Bronchial epithelial cell (primary cell): ENCODE measurements around the gene MEN1. TPM values are rescaled to one million over a fixed set of nuclear protein-coding genes. Genes with fewer than 3 reads are reported as not detected.

Source experiments
- DNase-seq: peaks from one replicate; pipeline ENCODE4 v3.0.0-alpha.2; 2010; ENCODE audit warnings: low read depth
- FAIRE-seq: peaks from 2 replicates; lab custom pipeline; 2011; peaks lifted over from hg19 to GRCh38; lab: Jason Lieb, UNC
- H3K27me3 ChIP-seq: 2 replicates; pipeline ENCODE4 v1.5.1; 2011; ENCODE audit warnings: low read length; ENCODE audit not compliant: control insufficient read depth, insufficient read depth
- H3K36me3 ChIP-seq: 2 replicates; pipeline ENCODE4 v1.5.1; 2011; ENCODE audit warnings: low read length; ENCODE audit not compliant: control insufficient read depth, insufficient read depth
- H3K4me3 ChIP-seq: 2 replicates; pipeline ENCODE4 v1.5.1; 2011; ENCODE audit warnings: mild to moderate bottlenecking, low read depth, low read length, control low read depth
- CTCF ChIP-seq: IDR thresholded peaks from 2 replicates; pipeline ENCODE4 v1.5.1; 2011; ENCODE audit warnings: mild to moderate bottlenecking, moderate library complexity, low read length, control low read depth, inconsistent platforms; ENCODE audit not compliant: insufficient read depth, severe bottlenecking
- total RNA-seq: library from RNA; depleted of rRNA; stranded (reverse); fragments of >200 nt; gene quantifications from 2 replicates; pipeline ENCODE4 v1.2.1, GENCODE V29; 2014

The MEN1 gene
- total RNA-seq, 1 donor from 2014 or later: 5.5 TPM

- H3K36me3 ChIP-seq: peaks cover 13% of the 10 kb centered on the region
- FAIRE-seq (no peak), DNase-seq (no peak)
- no peak for TF ChIP-seq CTCF
- H3K4me3 ChIP-seq: no peak overlapping the region
- no peaks in the 10 kb centered on the region for H3K27me3 ChIP-seq
Measured at GRCh38 chr11:64805481-64805880, 4.9 kb downstream of the MEN1 start.

GRCh38 chr11:64804346-64805210 lies 5.8 kb downstream of the MEN1 start:
- H3K36me3 ChIP-seq: peaks cover 13% of the 10 kb centered on the region
- DNase-seq (no peak), FAIRE-seq (no peak)
- no peak for TF ChIP-seq CTCF
- H3K27me3 ChIP-seq: no peaks in the 10 kb centered on the region
- H3K4me3 ChIP-seq: no peak overlapping the region

GRCh38 chr11:64803846-64804345 lies 6.5 kb downstream of the MEN1 start:
- Histone ChIP-seq H3K27me3 (no peaks in the 10 kb centered on the region), H3K4me3 (peak overlapping the region; percentile 58), H3K36me3 (peaks cover 13% of the 10 kb centered on the region)
- no peak for FAIRE-seq
- DNase-seq: no peak
- no peak for TF ChIP-seq CTCF

DNA sequence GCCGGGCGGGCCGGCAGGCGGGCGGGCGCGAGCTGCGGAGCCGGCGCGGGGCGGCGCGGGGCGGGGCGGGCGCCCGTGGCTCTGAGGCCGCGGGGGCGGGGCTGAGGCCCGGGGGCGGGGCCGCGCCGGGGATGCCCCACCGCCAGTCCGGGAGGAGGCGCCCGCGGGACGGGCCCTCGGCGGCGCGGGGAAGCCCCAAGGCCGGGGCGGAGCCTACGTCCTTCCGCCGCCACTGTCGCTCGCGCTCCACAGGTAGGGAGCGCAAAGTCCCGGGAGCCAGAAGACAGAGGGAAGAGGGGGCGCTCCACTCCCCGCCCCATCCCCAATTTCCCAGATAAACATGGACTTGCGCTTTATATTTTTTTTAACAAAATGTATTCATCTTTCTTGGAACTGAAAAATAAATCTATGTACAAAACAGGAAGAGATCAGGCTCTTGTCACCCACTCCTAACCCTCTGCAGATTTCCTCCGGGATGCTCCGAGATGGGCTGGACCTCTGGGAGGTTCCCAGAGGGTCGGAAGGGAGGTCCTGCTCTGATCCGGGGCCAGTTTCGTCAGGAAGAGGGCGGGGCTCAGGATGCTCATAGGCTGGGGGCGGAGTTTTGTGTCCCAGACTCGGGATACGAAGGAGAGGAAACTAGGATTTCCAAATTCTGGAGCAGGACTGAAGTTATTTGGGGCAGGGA lies 7.0 kb downstream of the MEN1 start, which contains the start of gene MAP4K2:
MAP4K2 (minus strand) TSS at position 57 of the 688 bp plus-strand sequence. CDS start 65 bp downstream, outside the sequence.
- H3K36me3 ChIP-seq: peaks cover 13% of the 10 kb centered on the region
- FAIRE-seq: no peak
- H3K27me3 ChIP-seq: no peaks in the 10 kb centered on the region
- peak within 1 kb of the TSS; percentile 58 for H3K4me3 ChIP-seq
- DNase-seq: peak; percentile 72
- TF ChIP-seq CTCF: peak; percentile 32

- peaks cover 13% of the 10 kb centered on the region for H3K36me3 ChIP-seq
- DNase-seq: no peak
- H3K27me3 ChIP-seq: no peaks in the 10 kb centered on the region
- TF ChIP-seq CTCF: no peak
- FAIRE-seq: no peak
- H3K4me3 ChIP-seq: peak overlapping the region; percentile 51
Measured at GRCh38 chr11:64802370-64803157, 7.8 kb downstream of the MEN1 start.
